Cerebellar nuclear complex (tissue), 1 donor: ENCODE measurements around the gene PRRT3.
A peak's percentile ranks its signal among the peaks of the same experiment; 100 is the strongest.
"Not testable (repeated sequence)": the region's sequence is repeated elsewhere in the genome, so short reads cannot be mapped to it uniquely, and the experiment has no call there.

Experiments
- DNase-seq, 2 experiments: peaks; one replicate each; lab custom pipeline; 2025; lab: John Stamatoyannopoulos, UW

Gene PRRT3

DNA sequence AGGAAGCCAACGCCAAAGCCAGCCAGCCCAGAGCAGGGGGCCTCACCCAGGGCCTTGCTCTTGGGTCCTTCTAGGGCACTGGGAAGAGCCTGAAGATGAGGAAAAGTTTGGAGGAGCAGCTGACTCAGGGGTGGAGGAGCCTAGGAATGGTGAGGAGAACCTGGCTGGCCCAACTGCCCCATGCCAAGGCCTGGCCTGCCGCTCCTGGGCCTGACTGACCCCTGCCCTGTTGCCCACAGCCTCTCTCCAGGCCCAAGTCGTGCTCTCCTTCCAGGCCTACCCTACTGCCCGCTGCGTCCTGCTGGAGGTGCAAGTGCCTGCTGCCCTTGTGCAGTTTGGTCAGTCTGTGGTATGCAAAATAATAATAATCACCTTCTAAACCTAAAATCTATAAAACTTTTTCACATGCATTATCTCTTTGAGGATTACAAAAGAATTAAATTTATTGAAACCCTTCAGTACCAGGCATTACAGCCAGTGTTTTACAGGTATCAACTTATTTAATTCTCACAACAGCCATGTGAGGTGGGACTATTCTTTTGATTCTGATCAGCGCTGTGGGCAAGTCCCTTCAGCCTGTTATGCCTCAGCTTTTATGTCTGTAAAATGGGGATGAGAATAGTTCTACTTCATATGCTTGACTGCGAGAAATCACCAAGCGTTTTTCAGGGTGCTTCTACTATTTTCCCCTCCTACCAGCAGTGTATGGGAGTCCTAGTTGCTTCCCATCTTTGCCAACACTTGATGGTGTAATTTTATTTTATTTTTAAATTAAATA is 33.8 kb downstream of the PRRT3 start:
- DNase-seq = no peak

DNA sequence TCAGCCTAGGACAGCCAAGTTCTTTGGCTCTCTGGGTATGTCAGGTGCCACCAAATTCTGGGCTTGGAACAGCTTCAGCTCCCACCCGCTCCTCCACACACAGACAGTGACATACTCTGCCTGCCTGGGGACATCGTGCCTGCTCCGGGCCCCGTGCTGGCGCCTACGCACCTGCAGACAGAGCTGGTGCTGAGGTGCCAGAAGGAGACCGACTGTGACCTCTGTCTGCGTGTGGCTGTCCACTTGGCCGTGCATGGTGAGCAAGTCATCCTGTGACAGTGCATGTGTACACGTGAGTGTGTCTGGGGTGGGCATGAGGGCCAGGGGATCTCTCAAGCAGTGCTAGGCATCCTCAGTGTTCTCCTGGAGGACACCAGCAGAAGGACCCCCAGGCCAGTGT is 34.4 kb downstream of the PRRT3 start:
- DNase-seq = no peak

DNA sequence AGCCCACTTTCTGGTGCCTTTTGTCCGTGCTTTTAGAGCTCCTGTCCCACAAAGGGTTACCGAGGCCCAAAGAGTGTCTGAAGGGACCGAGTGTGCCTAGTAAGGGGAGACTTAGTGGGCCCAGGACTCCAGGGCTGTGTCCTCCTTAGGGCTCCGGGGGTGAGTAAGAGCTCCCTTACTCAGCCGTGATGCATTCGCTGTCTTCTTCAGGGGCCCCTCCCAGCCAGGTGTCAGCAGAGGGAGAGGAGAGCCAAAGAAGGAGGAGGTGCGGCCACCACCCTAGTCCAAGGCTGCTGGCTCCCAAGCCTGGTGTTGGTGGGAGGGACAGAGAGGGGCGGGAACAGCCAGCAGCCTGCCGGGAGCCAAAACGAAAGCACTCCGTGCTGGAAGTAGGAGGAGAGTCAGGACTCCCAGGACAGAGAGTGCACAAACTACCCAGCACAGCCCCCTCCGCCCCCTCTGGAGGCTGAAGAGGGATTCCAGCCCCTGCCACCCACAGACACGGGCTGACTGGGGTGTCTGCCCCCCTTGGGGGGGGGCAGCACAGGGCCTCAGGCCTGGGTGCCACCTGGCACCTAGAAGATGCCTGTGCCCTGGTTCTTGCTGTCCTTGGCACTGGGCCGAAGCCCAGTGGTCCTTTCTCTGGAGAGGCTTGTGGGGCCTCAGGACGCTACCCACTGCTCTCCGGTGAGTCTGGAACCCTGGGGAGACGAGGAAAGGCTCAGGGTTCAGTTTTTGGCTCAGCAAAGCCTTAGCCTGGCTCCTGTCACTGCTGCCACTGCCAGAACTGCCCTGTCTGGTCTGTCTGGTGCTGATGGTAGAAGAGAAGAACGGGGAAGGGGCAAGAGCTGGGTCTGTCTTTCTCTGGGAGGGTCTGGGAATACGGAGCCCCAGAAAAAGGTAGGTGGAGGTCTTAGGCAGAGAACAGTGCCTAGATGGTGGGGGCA is 35.2 kb downstream of the PRRT3 start, which contains the start of gene IL17RC:
TSS of gene IL17RC (plus strand) at position 365 of the 947 bp plus-strand sequence. CDS start at position 583, 218 bp downstream.
- peak; percentile 42 to 57 for DNase-seq

DNA sequence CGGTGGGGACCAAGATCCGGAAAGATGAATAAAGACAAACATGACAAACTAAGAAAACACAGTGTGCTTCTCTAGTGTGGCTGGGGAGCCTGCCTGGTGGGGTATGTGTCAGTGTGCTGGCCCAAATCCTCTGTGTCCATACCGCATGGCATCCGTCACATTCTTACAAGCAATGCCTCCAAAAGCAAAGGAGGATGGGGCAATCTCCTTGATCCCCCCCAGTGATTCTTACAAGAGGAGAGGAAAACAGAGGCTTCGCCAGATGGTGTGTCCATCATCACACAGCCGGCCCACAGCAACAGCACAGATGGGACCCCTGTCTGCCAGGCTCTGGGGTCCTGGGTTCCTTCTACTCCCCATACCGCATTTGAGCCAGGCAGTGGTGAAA is 35.9 kb downstream of the PRRT3 start:
- no peak for DNase-seq

DNA sequence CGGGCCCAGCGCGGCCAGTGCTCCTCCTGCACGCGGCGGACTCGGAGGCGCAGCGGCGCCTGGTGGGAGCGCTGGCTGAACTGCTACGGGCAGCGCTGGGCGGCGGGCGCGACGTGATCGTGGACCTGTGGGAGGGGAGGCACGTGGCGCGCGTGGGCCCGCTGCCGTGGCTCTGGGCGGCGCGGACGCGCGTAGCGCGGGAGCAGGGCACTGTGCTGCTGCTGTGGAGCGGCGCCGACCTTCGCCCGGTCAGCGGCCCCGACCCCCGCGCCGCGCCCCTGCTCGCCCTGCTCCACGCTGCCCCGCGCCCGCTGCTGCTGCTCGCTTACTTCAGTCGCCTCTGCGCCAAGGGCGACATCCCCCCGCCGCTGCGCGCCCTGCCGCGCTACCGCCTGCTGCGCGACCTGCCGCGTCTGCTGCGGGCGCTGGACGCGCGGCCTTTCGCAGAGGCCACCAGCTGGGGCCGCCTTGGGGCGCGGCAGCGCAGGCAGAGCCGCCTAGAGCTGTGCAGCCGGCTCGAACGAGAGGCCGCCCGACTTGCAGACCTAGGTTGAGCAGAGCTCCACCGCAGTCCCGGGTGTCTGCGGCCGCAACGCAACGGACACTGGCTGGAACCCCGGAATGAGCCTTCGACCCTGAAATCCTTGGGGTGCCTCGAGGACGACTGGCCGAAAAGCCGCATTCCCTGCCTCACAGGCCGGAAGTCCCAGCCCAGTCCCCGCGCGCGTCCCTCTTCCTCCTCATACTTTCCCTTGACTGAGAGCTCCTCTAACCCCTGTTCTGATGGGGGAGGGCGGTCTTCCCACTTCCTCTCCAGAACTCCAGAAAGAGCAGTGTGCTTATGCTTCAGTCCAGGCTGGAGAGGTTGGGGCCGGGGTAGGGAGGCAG is 36.7 kb downstream of the PRRT3 start:
- DNase-seq = no peak

DNA sequence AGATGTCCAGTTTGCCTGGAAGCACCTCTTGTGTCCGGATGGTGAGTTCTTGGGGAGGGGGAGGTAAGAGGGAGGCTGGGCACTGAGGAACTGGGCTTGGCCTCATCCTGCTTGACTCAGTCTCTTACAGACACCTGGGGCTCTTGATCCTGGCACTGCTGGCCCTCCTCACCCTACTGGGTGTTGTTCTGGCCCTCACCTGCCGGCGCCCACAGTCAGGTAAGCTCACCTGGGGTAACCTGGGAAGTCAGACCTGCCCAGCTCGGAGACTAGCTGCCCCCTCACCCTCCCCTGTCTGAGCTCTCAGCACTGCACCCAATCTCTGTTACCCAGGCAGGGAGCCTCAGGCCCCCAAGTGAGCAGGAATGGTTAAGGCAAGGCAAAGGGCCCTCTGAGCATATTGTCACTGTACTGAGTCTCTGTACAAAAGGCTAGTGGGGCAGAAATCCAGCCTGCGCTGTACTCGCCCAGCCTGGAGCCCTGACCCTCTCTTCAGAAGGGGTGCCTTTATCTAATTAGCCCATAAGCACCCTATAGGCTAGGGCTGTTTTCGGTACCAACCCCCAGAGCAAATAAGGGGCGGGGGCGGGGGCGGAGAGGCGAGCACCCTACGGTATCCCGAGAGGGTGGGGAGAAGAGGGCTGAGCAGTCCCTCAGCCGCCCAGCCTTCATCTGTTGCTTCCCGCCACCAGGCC is 37.5 kb downstream of the PRRT3 start:
- no peak for DNase-seq

DNA sequence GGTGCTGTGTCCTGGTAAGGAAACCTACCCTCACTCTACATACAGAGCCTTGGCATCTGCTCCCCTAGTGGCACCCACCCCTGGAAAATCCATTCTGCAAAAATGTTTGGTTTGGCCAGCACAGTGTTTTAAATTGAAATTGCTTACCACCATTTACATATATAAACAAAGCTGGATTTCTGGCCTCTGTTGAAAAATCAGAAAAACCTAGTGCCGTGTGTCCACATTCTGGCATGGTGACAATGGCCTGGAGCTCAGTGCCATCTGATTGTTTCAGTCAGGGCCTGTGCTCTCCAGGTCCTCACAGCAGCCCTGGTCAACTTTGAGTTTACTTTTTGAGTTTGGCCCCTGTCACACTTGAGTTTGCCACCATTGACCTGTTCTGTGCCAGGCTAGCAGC is 38.2 kb downstream of the PRRT3 start:
- DNase-seq = no peak

DNA sequence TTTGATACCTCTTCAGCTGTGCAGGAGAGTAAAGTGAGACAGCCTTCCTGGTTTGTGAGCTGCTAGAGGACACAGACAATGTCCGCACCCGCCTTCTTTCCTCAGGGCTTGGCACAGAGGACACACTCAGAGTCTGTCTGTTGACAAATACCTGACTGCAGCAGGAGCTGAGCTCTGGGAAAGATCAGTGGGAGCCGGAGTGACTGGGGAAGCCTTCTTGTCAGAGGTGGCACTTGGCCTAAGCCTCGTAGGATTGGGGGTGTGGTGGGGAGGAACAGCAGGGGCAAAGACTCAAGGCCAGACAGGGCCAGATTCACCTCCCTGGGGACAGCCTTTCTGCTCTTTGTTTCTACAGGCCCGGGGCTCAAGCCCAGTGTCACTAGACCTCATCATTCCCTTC is 38.6 kb downstream of the PRRT3 start:
- DNase-seq = no peak

DNA sequence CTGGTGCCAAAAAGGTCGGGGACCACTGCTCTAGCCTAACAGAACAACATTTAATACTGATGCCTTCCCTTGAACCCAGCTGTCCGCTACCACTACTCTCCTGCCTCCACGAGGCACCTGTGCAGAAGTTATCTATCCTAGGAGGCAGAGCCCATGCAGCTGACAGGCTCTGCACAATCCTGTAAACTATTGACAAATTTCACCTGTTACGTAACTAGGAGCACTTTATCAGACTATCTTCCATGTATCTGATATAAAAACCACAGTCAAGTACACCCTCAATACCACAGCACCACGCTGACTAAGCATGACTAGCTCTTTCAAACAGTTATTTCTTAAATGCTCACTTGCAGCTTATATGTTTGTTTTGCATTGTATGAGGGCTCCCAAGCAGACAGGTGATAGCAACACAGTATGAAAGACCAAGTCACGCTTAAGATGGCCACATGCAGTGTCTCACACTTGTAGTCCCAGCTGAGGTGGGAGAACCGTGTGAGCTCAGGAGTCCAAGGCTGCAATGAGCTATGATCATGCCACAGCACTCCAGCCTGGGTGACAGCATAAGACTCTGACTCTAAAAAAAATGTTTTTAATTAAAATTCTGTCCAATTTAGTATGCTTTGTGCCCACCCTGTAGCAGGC is 39.8 kb downstream of the PRRT3 start:
- no peak for DNase-seq

DNA sequence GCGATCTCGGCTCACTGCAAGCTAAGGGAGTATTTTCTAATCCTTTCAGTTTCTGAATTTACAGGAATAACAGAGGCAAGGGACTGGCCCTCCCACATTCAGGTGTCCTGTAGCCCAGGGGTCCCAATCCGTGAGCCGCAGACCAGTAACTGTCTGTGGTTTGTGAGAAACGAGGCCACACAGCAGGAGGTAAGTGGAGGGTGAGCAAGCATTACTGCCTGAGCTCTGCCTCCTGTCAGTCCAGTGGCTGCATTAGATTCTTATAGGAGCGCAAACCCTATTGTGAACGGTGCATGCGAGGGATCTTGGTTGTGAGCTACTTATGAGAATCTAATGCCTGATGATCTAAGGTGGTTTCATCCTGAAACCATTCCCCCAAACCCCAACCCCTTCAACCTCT is 40.3 kb downstream of the PRRT3 start:
- no peak for DNase-seq

DNA sequence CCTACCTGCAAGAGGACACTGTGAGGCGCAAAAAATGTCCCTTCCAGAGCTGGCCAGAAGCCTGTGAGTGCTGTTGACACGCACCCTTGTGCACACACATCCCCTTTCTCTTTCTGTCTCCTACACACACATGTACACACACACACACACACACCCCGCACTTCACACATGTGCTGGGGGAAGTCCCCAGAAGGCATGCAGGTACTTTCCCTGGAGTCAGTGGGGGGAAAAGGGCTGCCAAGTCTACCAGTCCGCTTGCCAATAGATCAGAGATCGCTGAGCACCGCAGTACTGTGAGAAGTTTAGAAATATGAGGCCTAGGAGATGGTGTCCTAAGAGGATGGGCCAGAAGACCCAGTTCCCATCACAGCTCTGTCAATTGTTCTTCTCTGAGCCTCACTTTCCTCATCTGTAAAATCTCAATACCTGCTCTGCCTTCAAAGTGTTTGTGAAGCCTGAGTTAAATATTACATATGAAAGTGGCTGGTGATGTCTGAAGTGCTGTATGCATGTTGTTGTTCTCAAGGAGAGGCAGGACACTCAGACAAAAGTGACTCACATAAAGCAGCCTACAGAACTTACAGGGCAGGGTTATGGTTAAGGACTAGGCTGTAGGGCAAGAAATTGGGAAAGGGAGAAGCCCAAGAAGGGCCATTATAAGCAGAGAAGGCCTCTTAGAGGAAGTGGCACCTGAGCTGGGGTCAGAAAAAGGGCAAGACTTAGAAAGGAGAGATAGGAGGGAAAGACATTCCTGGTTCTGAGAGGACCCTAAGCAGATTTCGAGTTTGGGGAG is 42.8 kb downstream of the PRRT3 start:
- no peak for DNase-seq

DNA sequence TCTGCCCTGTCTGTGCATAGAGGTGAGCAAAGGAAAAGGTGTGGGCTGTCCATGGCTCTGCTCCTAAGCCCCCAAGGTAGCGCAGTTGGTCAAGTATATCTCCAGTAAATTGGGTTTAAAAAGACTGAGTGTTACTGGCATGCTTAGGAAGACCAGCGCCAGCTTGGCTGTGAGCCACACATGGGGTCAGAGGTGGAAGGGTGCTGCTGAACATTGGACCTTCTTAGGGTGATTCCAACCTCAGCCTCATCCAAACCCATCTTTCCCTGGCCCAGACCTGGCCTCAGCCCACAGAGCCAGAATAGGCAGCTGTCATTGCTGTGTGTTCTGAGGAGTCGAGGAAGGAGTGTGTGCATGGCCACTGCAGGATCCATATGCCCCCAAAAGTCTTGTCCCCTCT is 43.9 kb downstream of the PRRT3 start:
- DNase-seq = no peak

DNA sequence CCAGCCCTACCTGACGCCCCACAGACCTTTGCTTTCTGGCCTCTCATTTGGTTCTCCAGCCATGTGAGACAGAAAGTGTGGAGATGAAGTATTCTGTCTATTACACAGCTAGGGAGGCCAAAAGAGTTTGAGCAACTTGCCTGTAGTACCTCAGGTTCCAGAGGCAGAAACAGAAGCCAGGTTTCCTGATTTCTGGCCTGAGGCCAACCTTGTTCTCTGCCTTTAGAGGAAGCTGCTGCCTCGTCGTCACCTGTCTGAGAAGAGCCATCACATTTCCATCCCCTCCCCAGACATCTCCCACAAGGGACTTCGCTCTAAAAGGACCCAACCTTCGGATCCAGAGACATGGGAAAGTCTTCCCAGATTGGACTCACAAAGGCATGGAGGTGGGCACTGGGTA is 45.7 kb downstream of the PRRT3 start:
- no peak for DNase-seq

DNA sequence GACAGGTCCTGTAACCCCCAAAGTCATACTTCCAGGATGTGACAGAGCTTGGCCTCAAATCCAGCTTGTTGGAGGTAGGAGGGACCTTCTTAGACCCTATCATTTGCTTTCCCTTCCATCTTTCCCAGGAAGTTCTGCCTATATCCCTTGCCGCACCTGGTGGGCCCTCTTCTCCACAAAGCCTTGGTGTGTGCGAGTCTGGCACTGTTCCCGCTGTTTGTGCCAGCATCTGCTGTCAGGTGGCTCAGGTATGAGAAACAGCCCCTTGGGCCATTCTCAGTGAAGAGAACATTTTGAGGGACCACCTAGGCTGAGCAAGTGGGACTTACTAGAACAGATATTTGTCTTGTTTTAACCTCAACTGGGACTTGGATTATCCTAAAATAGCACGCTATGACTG is 48.3 kb downstream of the PRRT3 start:
- DNase-seq = no peak

DNA sequence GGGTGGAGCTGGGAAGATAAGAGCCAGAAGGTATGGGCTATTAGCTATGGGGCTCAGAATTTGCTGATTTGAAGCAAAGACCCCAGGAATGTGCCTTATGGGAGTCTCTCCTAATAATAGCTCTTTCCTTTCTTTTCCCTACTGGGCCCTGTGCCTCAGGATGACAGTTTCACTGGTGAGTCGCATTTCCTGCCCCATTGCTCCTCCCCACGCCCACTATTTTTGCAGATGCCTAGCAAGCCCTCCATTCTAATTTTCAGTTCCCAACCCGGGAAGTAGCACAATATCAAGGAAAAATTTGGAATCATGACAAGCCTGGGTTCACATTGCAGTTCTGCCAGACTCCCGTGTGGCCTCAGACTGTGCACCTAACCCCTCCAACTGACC is 49.0 kb downstream of the PRRT3 start:
- no peak for DNase-seq

DNA sequence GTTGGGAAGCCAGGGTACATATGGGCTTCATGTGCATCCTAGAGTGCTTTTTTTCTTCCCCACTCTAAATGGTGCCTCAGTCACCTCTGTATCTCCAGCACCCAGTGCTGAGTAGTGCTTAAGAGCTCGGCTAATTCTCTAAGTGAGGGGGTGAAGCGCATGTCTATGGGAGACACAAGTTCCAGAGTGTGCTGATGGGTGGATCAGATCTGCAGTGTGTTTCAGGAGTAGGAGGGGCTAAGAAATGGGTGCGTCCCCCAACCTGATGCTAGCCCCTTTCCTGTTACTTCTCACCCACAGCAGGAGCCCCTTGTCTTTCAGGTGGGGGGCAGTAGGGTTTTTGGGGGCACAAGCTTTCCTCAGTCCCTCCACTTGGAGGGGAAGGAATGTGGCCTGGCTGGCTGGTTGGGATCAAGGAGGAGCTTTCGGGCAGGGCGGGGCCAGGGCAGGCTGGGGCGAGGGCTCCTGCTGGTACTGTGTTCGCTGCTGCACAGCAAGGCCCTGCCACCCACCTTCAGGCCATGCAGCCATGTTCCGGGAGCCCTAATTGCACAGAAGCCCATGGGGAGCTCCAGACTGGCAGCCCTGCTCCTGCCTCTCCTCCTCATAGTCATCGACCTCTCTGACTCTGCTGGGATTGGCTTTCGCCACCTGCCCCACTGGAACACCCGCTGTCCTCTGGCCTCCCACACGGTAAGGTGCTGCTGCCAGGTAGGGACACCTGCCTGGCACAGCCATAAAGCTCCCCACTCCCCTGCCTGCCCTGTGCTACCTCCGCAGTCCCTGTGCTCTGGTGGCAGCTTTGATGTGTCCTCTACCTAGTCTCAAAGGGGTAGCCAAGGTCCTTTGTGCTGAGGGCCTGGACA is 49.6 kb downstream of the PRRT3 start, which contains the start of gene IL17RE:
TSS of gene IL17RE (plus strand) at position 477 of the 866 bp plus-strand sequence. CDS start at position 562, 85 bp downstream.
- no peak for DNase-seq

DNA sequence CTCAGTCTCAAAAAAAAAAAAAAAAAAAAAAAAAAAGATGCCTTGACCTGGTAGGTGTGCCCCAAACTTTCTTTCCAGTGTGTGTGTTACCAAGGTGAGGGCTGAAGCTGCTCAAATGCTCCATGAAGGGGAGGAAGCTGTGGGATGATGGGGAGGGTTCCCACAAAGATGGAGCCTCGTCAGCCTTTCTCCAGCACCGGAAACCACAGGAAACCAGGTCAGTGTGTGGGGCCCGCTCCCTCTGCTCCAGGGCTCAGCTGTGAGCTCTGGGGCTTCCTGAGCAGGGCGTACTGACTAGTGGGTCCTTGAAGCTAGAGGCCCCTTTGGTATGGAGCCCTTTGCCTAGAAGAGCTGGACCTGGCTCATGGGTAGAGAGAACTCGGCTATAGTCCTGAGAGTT is 50.2 kb downstream of the PRRT3 start:
- DNase-seq = no peak

DNA sequence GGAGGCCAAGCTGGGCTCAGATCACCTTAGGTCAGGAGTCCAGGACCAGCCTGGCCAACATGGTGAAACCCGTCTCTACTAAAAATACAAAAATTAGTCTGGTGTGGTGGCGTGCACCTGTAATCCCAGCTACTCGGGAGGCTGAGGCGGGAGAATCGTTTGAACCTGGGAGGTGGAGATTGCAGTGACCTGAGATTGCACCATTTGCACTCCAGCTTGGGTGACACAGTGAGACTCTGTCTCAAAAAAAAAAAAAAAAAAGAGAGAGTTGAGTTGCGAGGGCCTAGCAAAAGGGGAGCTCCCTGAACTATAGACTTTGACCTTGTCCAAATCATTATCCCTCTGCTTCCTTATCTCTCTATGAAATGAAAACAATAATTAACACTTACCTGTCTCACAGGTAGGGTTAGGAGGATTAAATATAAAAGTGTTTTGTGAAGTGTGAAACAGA is 51.2 kb downstream of the PRRT3 start:
- not testable (repeated sequence) for DNase-seq

DNA sequence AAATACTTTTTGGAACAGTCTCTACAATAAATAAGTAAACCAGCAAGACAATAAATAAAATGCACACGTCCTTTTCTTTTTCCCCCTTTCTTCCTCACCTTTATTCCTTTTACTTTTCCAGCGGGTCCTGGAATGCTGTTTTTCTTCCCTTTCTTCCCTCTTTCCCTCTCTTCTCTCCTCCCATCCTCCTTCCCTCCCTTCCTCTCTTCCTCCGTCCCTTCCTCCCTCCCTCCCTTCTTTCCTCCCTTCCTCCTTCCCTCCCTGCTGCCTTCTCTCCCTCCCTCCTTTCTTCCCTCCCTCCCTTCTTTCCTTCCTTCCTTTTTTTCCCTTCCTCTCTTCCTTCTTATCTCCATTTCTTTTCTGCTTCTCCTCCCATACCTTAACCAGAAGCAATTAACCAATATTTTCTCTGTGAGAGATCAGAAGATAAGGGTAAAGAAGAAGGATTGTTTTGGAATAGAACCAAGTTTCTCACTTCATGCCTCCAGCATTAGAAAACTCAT is 52.9 kb downstream of the PRRT3 start:
- DNase-seq = no peak
